Bronchial epithelial cell (primary cell): ENCODE measurements around the gene OLFML2A. TPM values are rescaled to one million over a fixed set of nuclear protein-coding genes. Genes with fewer than 3 reads are reported as not detected.

ENCODE experiments used
- DNase-seq: peaks from one replicate; pipeline ENCODE4 v3.0.0-alpha.2; 2010; ENCODE audit warnings: low read depth
- FAIRE-seq: peaks from 2 replicates; lab custom pipeline; 2011; peaks lifted over from hg19 to GRCh38; lab: Jason Lieb, UNC
- H3K27me3 ChIP-seq: 2 replicates; pipeline ENCODE4 v1.5.1; 2011; ENCODE audit warnings: low read length; ENCODE audit not compliant: control insufficient read depth, insufficient read depth
- H3K36me3 ChIP-seq: 2 replicates; pipeline ENCODE4 v1.5.1; 2011; ENCODE audit warnings: low read length; ENCODE audit not compliant: control insufficient read depth, insufficient read depth
- H3K4me3 ChIP-seq: 2 replicates; pipeline ENCODE4 v1.5.1; 2011; ENCODE audit warnings: mild to moderate bottlenecking, low read depth, low read length, control low read depth
- total RNA-seq: library from RNA; depleted of rRNA; stranded (reverse); fragments of >200 nt; gene quantifications from 2 replicates; pipeline ENCODE4 v1.2.1, GENCODE V29; 2014
- TF ChIP-seq, protein P1 (sequence below): IDR thresholded peaks from 2 replicates; pipeline ENCODE4 v1.5.1; 2011; ENCODE audit warnings: mild to moderate bottlenecking, moderate library complexity, low read length, control low read depth, inconsistent platforms; ENCODE audit not compliant: insufficient read depth, severe bottlenecking

Gene OLFML2A
- total RNA-seq, 1 donor from 2014 or later: 4.5 TPM

DNA sequence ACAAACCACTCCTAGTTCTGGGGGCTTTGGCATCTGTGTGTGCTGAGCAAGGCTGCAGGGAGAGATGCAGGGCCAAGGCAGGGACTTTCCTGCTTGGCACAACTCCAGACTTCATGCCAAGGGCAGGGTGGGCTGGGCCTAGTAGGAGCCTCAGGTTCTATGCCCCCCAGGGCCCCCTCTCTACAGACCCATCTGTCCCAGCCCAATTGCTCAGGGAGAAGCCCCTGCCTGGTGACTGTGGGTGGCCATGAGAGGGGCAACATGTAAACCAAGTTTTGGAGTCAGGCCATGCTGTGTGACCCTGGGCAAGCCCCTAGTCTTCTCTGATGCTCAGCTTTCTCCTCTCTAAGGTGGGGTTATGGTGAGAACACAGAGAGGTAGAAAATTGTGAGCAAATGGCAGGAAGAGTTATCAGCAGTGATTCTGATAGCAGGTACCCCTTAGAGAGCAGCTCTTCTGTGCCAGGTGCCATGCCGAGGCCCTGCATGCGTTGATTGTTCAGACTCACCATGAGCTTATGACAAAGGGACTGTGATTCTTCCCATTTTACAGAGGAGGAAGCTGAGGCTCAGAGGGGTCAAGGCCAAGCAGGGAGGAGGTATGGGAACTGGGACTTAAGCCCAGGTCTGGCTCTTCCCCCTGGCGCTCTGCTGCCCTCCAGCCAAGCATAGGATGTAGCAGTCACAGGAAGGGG, 5.2 kb downstream of the OLFML2A start:
- no peaks in the 10 kb centered on the region for H3K27me3 ChIP-seq
- H3K36me3 ChIP-seq: no peaks in the 10 kb centered on the region
- DNase-seq (no peak), FAIRE-seq (no peak)
- TF ChIP-seq, protein P1, sequence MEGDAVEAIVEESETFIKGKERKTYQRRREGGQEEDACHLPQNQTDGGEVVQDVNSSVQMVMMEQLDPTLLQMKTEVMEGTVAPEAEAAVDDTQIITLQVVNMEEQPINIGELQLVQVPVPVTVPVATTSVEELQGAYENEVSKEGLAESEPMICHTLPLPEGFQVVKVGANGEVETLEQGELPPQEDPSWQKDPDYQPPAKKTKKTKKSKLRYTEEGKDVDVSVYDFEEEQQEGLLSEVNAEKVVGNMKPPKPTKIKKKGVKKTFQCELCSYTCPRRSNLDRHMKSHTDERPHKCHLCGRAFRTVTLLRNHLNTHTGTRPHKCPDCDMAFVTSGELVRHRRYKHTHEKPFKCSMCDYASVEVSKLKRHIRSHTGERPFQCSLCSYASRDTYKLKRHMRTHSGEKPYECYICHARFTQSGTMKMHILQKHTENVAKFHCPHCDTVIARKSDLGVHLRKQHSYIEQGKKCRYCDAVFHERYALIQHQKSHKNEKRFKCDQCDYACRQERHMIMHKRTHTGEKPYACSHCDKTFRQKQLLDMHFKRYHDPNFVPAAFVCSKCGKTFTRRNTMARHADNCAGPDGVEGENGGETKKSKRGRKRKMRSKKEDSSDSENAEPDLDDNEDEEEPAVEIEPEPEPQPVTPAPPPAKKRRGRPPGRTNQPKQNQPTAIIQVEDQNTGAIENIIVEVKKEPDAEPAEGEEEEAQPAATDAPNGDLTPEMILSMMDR: no peak
- no peak overlapping the region for H3K4me3 ChIP-seq

- peak; percentile 81 for FAIRE-seq
- Histone ChIP-seq H3K4me3 (no peak overlapping the region), H3K36me3 (no peaks in the 10 kb centered on the region), H3K27me3 (no peaks in the 10 kb centered on the region)
- DNase-seq: no peak
- TF ChIP-seq, protein P1: no peak
Observed at GRCh38 chr9:124782661-124783574, 6.0 kb downstream of the OLFML2A start.

DNA sequence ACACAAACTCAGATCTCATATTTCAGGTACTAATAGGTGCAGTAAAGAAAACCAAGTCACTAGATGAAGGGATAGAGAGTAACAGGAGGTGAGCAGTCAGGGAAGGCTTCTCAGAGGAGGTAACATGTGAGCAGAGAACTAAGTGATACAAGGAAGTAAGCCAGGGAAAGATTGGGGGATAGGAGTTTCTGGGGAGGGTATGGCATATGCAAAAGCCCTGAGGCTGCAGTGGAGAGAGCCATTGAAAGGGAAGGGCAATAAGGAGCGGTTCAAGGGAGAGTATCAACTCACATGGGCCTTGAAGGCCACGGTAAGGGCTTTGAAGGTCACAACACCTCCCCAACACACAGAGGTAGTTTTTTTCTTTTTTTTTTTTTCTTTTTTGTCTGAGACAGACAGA, 6.9 kb downstream of the OLFML2A start:
- Histone ChIP-seq H3K36me3 (no peaks in the 10 kb centered on the region), H3K27me3 (no peaks in the 10 kb centered on the region), H3K4me3 (no peak overlapping the region)
- DNase-seq (no peak), FAIRE-seq (no peak)
- TF ChIP-seq, protein P1: no peak

- no peak overlapping the region for H3K4me3 ChIP-seq
- DNase-seq: no peak
- TF ChIP-seq, protein P1: no peak
- H3K27me3 ChIP-seq: no peaks in the 10 kb centered on the region
- H3K36me3 ChIP-seq: no peaks in the 10 kb centered on the region
- no peak for FAIRE-seq
Observed at GRCh38 chr9:124784509-124784908, 7.6 kb downstream of the OLFML2A start.

- TF ChIP-seq, protein P1: no peak
- no peaks in the 10 kb centered on the region for H3K36me3 ChIP-seq
- DNase-seq (no peak), FAIRE-seq (no peak)
- H3K27me3 ChIP-seq: no peaks in the 10 kb centered on the region
- no peak overlapping the region for H3K4me3 ChIP-seq
Observed at GRCh38 chr9:124786881-124787573, 10.1 kb downstream of the OLFML2A start.
